Esophagus muscularis mucosa (tissue), 4 donors: ENCODE measurements around the gene GEN1. TPM values are rescaled to one million over a fixed set of nuclear protein-coding genes. Genes with fewer than 3 reads are reported as not detected.

Source experiments
- DNase-seq: peaks from one replicate; pipeline ENCODE4 v3.0.0-alpha.2; 2017; ENCODE audit errors: extremely low spot score
- H3K27ac ChIP-seq, 4 donors: fragments of 200-600 bp; sonication (generic); replicated peaks in 1 of 4; 1 replicate in 3 of 4; 2 replicates in 1 of 4; pipeline ENCODE4 v1.5.1; 2016 to 2019; ENCODE audit warnings: mild to moderate bottlenecking in 1 of 4
- H3K27me3 ChIP-seq, 4 donors: fragments of 200-600 bp; sonication (generic); one replicate each; pipeline versions ENCODE4 v1.5.1 to v1.6.0; 2016 to 2019
- H3K36me3 ChIP-seq, 4 donors: fragments of 200-600 bp; sonication (generic); one replicate each; pipeline ENCODE4 v1.5.1; 2016 to 2019
- H3K4me1 ChIP-seq, 4 donors: fragments of 200-600 bp; sonication (generic); one replicate each; pipeline ENCODE4 v1.5.1; 2016 to 2019
- H3K4me3 ChIP-seq, 4 donors: fragments of 200-600 bp; sonication (generic); 1 replicate in 2 of 4; 2 replicates in 2 of 4; pipeline ENCODE4 v1.5.1; 2016 to 2019; ENCODE audit warnings: mild to moderate bottlenecking in 4 of 4, moderate library complexity in 1 of 4
- H3K9me3 ChIP-seq, 4 donors: fragments of 200-600 bp; sonication (generic); 1 replicate in 3 of 4; 2 replicates in 1 of 4; pipeline ENCODE4 v1.5.1; 2016 to 2019
- EP300 ChIP-seq: sonication (generic); formaldehyde crosslinking; IDR thresholded peaks from one replicate; pipeline ENCODE4 v1.6.1; 2017; ENCODE audit warnings: antibody characterized with exemption
- POLR2A ChIP-seq: fragments of 450-650 bp; IDR thresholded peaks from one replicate; pipeline ENCODE4 v1.6.1; 2017; ENCODE audit warnings: antibody characterized with exemption, moderate library complexity, mild to moderate bottlenecking, low read depth
- POLR2AphosphoS5 ChIP-seq, 2 donors: sonication (generic); formaldehyde crosslinking; IDR thresholded peaks; one replicate each; pipeline ENCODE4 v1.6.1; 2017; ENCODE audit warnings: antibody characterized with exemption in 2 of 2
- WGBS: methylation state at CpG from one replicate; pipeline ENCODE4 v1.1.5; 2018; 5-methylcytosine and 5-hydroxymethylcytosine counted together
- intact Hi-C: fragments of 100-400 bp; cut with DNase I; formaldehyde crosslinking; loops from one replicate; pipeline ENCODE4 v1.15.1; 2023
- total RNA-seq, 4 donors: library from RNA; depleted of rRNA; stranded (reverse); fragments of >200 nt; gene quantifications; one replicate each; pipeline versions ENCODE4 v1.1.0 to v1.2.1, GENCODE V29; 2016
- TF ChIP-seq, protein P1 (sequence below), 3 experiments: fragments of 200-600 bp in 2 of 3; fragments of 450-650 bp in 1 of 3; sonication (generic) in 2 of 3; IDR thresholded peaks; one replicate each; pipeline ENCODE4 v1.5.1; 2017 to 2019; ENCODE audit warnings: antibody characterized with exemption in 3 of 3, mild to moderate bottlenecking in 2 of 3, moderate library complexity in 1 of 3

The GEN1 gene
- total RNA-seq, 4 donors from 2014 or later, result 1.2 to 7.3 (median 3.2) TPM

DNA sequence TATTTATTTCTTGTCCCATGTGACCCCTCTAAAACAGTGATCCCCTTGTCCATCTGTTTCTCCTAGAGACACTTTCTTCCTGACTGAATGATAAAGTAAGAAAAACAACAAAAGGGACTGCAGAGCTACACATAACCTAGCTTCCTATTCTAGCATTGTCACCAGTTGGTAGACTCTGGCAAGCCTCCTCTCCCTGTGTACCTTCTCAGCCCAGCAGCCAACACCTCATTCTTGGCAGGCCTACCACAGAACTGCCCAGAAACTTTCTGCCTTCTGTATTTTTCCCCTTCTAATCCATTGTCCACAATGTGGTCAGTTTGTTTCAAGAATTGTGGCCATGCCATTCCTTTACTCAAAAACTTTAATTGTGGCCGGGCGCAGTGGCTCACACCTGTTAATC is 13.7 kb upstream of the GEN1 start:
- WGBS, result 100% methylated on average over 2 of the region's 2 CpGs
- Histone ChIP-seq H3K4me1 (no peaks in the 10 kb centered on the region), H3K4me3 (no peak overlapping the region), H3K27me3 (no peaks in the 10 kb centered on the region), H3K36me3 (peaks cover 14 to 61% (median 50%) of the 10 kb centered on the region in 4 donors), H3K27ac (no peak overlapping the region), H3K9me3 (no peaks in the 10 kb centered on the region)
- no peak for DNase-seq
- no peak for TF ChIP-seq POLR2AphosphoS5 (IDR thresholded peaks at IDR 0.05)
- TF ChIP-seq, protein P1, sequence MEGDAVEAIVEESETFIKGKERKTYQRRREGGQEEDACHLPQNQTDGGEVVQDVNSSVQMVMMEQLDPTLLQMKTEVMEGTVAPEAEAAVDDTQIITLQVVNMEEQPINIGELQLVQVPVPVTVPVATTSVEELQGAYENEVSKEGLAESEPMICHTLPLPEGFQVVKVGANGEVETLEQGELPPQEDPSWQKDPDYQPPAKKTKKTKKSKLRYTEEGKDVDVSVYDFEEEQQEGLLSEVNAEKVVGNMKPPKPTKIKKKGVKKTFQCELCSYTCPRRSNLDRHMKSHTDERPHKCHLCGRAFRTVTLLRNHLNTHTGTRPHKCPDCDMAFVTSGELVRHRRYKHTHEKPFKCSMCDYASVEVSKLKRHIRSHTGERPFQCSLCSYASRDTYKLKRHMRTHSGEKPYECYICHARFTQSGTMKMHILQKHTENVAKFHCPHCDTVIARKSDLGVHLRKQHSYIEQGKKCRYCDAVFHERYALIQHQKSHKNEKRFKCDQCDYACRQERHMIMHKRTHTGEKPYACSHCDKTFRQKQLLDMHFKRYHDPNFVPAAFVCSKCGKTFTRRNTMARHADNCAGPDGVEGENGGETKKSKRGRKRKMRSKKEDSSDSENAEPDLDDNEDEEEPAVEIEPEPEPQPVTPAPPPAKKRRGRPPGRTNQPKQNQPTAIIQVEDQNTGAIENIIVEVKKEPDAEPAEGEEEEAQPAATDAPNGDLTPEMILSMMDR (IDR thresholded peaks at IDR 0.05), result no peak
- TF ChIP-seq POLR2A, result no peak
- TF ChIP-seq EP300, result no peak
- intact Hi-C loops, result no loop called here

DNA sequence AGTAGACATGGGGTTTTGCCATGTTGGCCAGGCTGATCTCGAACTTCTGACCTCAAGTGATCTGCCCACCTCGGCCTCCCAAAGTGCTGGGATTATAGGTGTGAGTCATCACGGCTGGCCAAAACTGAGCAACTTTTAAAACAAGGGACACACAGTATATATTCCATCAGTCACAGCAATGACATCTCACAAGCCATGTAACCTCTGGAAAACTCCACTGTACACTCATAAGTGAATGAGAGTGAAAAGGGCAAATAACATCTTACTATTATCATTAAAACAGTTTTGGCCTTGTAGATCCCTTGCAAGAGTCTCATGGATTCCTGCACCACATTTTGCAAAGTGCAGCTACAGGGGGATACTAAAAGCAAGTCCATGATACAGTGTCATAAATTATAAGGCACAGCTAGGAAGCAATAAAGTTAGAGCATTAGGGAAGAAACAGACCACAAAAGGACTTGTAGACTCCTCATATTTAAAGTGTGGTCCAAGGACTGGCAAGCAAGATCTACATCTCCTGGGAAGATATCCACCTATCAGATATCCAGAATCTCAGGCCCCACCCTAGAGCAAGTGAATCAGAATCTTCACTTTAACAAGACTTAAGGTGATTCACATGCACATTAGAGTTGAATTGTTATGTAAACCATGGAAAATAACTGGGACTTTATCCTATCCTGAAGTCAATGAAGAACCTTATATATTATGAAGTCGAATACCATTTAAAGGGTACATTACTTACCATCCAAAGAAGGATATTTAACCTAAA is 6.1 kb upstream of the GEN1 start:
- H3K4me3 ChIP-seq, result no peak overlapping the region
- 89% methylated on average over 4 of the region's 4 CpGs for WGBS
- no peak for DNase-seq
- peaks cover 3 to 8% (median 7%) of the 10 kb centered on the region in 4 donors for H3K4me1 ChIP-seq
- intact Hi-C loops, result no loop called here
- peaks cover 0 to 18% (median 12%) of the 10 kb centered on the region in 4 donors for H3K36me3 ChIP-seq
- H3K27ac ChIP-seq, result no peak overlapping the region
- H3K9me3 ChIP-seq, result no peaks in the 10 kb centered on the region
- H3K27me3 ChIP-seq, result no peaks in the 10 kb centered on the region
- TF ChIP-seq, protein P1 (IDR thresholded peaks at IDR 0.05), result no peak
- TF ChIP-seq POLR2AphosphoS5 (IDR thresholded peaks at IDR 0.05), result no peak
- no peak for TF ChIP-seq POLR2A
- TF ChIP-seq EP300, result no peak

DNA sequence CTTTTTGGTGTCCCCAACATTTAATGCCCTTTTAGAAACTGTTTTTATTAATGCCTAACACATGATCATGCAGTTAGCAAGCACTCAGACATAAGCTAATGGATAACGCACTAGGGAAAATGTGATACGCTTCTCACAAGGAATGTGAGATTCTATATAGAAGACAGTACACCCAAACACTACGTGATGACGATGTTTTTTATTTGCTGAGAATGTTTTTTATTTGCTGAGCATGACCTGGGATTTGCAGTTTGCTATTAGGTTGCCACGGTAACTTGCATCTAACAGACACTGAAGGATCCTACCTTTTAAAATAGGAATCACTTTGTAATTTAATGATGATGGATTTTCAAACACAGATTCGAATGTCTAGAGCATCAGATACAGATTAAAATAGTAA is 5.2 kb upstream of the GEN1 start:
- Histone ChIP-seq H3K4me1 (peaks cover 5 to 10% (median 9%) of the 10 kb centered on the region in 4 donors), H3K27me3 (no peaks in the 10 kb centered on the region)
- WGBS, result 85% methylated on average over 6 of the region's 6 CpGs

DNA sequence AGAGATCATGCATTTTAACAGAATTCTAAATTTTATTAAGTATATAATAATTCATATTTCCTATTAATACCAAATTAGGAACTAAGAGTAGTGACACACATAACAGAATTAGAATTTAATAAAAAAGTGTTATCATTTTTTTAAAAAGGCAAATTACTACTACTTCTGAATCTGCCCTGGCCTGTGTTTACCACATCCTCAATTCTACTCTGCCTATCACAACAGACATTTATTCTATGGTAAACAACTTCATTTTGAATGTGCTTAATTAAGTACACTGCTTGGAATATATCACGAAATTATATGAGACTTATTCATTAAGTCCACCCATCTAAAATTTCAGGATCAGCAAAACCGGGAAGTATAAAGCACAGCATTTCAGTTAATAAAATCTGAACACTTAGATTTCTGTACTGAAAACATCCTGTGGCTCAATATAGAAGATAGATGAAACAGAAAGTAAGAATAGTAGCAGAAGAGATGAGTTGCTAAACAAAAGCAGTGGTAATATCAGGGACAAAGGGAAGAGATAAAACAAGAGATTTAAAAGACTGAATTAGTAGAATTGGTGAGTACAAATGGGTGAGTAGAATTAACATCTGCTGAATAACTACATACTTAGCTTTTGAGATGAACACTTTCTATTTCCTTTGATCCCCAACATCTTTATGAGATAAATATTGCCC is 4.0 kb upstream of the GEN1 start:
- WGBS, result 85% methylated on average over 2 of the region's 2 CpGs
- Histone ChIP-seq H3K4me3 (no peak overlapping the region), H3K9me3 (no peaks in the 10 kb centered on the region), H3K27me3 (no peaks in the 10 kb centered on the region), H3K4me1 (peaks cover 13 to 17% (median 16%) of the 10 kb centered on the region in 4 donors), H3K27ac (no peak overlapping the region), H3K36me3 (peaks cover 0 to 5% (median 2%) of the 10 kb centered on the region in 4 donors)
- no peak for DNase-seq
- intact Hi-C loops, result no loop called here
- TF ChIP-seq EP300 (no peak), POLR2AphosphoS5 (IDR thresholded peaks at IDR 0.05) (no peak), POLR2A (no peak)
- TF ChIP-seq, protein P1 (IDR thresholded peaks at IDR 0.05), result no peak

More for the DNA sequence above, 5.2 kb upstream of the GEN1 start:
- no peak overlapping the region for H3K27ac ChIP-seq
- no peaks in the 10 kb centered on the region for H3K9me3 ChIP-seq
- intact Hi-C loops, result no loop called here
- no peak for TF ChIP-seq POLR2A
- TF ChIP-seq EP300, result no peak
- TF ChIP-seq, protein P1 (IDR thresholded peaks at IDR 0.05), result no peak
- no peak overlapping the region for H3K4me3 ChIP-seq
- DNase-seq, result no peak
- peaks cover 0 to 16% (median 11%) of the 10 kb centered on the region in 4 donors for H3K36me3 ChIP-seq
